ENCODE measurements around the gene DDX17. TPM values are rescaled to one million over a fixed set of nuclear protein-coding genes. Genes with fewer than 3 reads are reported as not detected.

The DDX17 gene
- total and polyA plus RNA-seq, 9 of the 15 experiments (the other 6 are each of a cell fraction or from before 2014, with no cell fraction given): 17.6 to 421 (median 189) TPM

DNA sequence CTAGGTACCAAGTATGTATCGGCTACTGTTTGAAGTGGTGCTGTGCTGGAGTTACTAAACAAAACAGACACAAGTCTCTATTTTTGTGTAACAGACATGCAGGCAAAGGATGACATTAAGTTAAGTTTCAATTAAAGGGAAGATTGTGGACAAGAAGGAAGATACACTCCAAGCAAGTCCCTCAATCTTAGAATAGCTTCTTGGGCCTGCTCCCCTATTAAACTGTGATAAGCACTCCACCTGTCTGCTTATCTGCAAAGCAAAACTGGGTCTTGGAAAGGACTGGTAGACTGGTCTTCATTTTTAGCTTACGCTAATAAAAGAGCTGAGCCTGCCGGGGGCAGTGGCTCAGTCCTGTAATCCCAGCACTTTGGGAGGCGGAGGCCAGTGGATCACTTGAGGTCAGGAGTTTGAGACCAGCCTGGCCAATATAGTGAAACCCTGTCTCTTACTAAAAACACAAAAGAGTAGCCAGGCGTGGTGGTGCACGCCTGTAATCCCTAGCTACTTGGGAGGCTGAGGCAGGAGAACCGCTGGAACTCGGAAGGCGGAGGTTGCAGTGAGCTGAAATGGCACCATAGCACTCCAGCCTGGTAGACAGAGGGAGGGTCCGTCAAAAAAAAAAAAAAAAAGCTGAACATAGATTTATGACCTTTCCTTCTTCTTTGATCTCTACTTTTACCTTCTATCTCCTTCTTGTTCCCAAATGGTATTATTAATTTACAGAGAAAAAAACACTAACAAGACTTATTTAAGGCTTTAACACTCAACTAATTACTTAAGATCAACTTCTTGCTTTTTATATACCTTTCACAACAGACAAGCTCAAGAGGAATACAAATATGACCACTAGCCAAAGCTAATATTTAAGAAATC, 4.1 kb downstream of the DDX17 start:
- 0 out of 2 replicates have a peak overlapping the region, but pooled peaks have one; percentile 92 for H3K4me2 ChIP-seq (ENCODE audit: insufficient read depth, low read length)
- FAIRE-seq (no peak), ATAC-seq (no peak), DNase-seq (ENCODE audit: extremely low read depth in 1 of 4, low spot score in 3 of 4) (peak in 1 of 4 experiments; percentile 30)
- H3K79me2 ChIP-seq (ENCODE audit: control insufficient read depth, insufficient read depth, low read length): peaks cover 84% of the 10 kb centered on the region
- peaks cover 5 to 19% of the 10 kb centered on the region in 2 experiments; a peak in 4 of 5 replicates for H3K4me1 ChIP-seq (replicated peaks in 1 of 2; ENCODE audit: control insufficient read depth in 2 of 2, insufficient read depth in 2 of 2, low read length in 2 of 2)
- H3K9ac ChIP-seq (ENCODE audit: insufficient read depth in 1 of 2, low read depth in 2 of 2, low read length in 2 of 2): peak overlapping the region in 1 of 2 experiments; percentile 99; a peak in 1 of 4 replicates
- H3K27ac ChIP-seq (ENCODE audit: extremely low read depth, low read depth, low read length): peak overlapping the region; percentile 96; the same call in 1 of the 3 replicates
- no TSS peak for BruUV-seq (replicated peaks)
- intact Hi-C loops (cut with micrococcal nuclease): no loop called here
- TF ChIP-seq, protein P1, sequence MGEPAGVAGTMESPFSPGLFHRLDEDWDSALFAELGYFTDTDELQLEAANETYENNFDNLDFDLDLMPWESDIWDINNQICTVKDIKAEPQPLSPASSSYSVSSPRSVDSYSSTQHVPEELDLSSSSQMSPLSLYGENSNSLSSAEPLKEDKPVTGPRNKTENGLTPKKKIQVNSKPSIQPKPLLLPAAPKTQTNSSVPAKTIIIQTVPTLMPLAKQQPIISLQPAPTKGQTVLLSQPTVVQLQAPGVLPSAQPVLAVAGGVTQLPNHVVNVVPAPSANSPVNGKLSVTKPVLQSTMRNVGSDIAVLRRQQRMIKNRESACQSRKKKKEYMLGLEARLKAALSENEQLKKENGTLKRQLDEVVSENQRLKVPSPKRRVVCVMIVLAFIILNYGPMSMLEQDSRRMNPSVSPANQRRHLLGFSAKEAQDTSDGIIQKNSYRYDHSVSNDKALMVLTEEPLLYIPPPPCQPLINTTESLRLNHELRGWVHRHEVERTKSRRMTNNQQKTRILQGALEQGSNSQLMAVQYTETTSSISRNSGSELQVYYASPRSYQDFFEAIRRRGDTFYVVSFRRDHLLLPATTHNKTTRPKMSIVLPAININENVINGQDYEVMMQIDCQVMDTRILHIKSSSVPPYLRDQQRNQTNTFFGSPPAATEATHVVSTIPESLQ (CRISPR knock-in tag; IDR thresholded peaks at IDR 0.05): no peak
- TF ChIP-seq CBFA2T3 (IDR thresholded peaks at IDR 0.05): peak; percentile 60
- no peak for TF ChIP-seq CBX2 (IDR thresholded peaks at IDR 0.05; ENCODE audit: insufficient read depth, low read length, poor library complexity, severe bottlenecking)
- TF ChIP-seq, protein P2, sequence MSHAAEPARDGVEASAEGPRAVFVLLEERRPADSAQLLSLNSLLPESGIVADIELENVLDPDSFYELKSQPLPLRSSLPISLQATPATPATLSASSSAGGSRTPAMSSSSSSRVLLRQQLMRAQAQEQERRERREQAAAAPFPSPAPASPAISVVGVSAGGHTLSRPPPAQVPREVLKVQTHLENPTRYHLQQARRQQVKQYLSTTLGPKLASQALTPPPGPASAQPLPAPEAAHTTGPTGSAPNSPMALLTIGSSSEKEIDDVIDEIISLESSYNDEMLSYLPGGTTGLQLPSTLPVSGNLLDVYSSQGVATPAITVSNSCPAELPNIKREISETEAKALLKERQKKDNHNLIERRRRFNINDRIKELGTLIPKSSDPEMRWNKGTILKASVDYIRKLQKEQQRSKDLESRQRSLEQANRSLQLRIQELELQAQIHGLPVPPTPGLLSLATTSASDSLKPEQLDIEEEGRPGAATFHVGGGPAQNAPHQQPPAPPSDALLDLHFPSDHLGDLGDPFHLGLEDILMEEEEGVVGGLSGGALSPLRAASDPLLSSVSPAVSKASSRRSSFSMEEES (CRISPR knock-in tag; IDR thresholded peaks at IDR 0.05): no peak
- no peak for TF ChIP-seq BRD9 (IDR thresholded peaks at IDR 0.05; ENCODE audit: low read depth, partially characterized antibody)
- TF ChIP-seq, protein P3, sequence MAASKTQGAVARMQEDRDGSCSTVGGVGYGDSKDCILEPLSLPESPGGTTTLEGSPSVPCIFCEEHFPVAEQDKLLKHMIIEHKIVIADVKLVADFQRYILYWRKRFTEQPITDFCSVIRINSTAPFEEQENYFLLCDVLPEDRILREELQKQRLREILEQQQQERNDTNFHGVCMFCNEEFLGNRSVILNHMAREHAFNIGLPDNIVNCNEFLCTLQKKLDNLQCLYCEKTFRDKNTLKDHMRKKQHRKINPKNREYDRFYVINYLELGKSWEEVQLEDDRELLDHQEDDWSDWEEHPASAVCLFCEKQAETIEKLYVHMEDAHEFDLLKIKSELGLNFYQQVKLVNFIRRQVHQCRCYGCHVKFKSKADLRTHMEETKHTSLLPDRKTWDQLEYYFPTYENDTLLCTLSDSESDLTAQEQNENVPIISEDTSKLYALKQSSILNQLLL (CRISPR knock-in tag; IDR thresholded peaks at IDR 0.05; ENCODE audit: borderline replicate concordance): no peak
- TF ChIP-seq NFRKB (IDR thresholded peaks at IDR 0.05; ENCODE audit: low read depth): no peak
- TF ChIP-seq POLR2AphosphoS5 (IDR thresholded peaks at IDR 0.05; ENCODE audit: control insufficient read depth, insufficient read depth, low read depth, low read length): peak; percentile 39; the same call in 1 of the 2 replicates
- TF ChIP-seq ZNF41 (CRISPR knock-in tag; conservative IDR thresholded peaks at IDR 0.05): no peak
- peak; percentile 14; the same call in 1 of the 2 replicates for TF ChIP-seq CBFA2T2 (conservative IDR thresholded peaks at IDR 0.05)
- 0 out of 2 replicates have a peak, but pooled peaks have one; percentile 16 for TF ChIP-seq TCF3 (CRISPR knock-in tag; IDR thresholded peaks at IDR 0.05)
- no peaks in the 10 kb centered on the region for H3K9me1 ChIP-seq (ENCODE audit: control insufficient read depth, insufficient read depth, low read length)
- in situ Hi-C loops (cut with MboI): no loop called here
- WGBS (ENCODE audit: insufficient coverage, low coverage, missing lambda C conversion rate): 80% methylated on average over 10 of the region's 10 CpGs
- ChIA-PET POLR2A (interaction anchor here (0.9 to 2.5 kb wide), 6 partner anchors 10 to 17 kb away, joined by 3 to 15 read pairs (median 7); no protein-coding TSS in a partner anchor), CTCF (ENCODE audit: low intra/inter-chr PET ratio) (no interaction called here)
- no peaks in the 10 kb centered on the region for H3K27me3 ChIP-seq (ENCODE audit: control insufficient read depth in 2 of 2, insufficient read depth in 2 of 2, low read length in 2 of 2)
- no peak overlapping the region for H2AFZ ChIP-seq (ENCODE audit: low read depth, low read length)
- H3K4me3 ChIP-seq: no peak overlapping the region
- H4K20me1 ChIP-seq (replicated peaks; ENCODE audit: control insufficient read depth, insufficient read depth, low read length): no peaks in the 10 kb centered on the region; the same call in 1 of the 2 replicates
- H3K36me3 ChIP-seq (ENCODE audit: control insufficient read depth, insufficient read depth, low read length): peaks cover 73% of the 10 kb centered on the region
- H3K9me3 ChIP-seq (replicated peaks; ENCODE audit: control insufficient read depth, insufficient read depth, low read depth, low read length): no peaks in the 10 kb centered on the region
